Testis (tissue), 2 donors: ENCODE results near the gene NCAPD3.

Experiments used
- CTCF ChIP-seq, 3 experiments: fragments of 450-650 bp in 2 of 3; fragments of 200-600 bp in 1 of 3; sonication (generic) in 1 of 3; IDR thresholded peaks; one replicate each; pipeline ENCODE4 v1.5.1; 2016 to 2019; ENCODE audit warnings: antibody characterized with exemption in 3 of 3, mild to moderate bottlenecking in 2 of 3, moderate library complexity in 1 of 3
- POLR2A ChIP-seq: fragments of 450-650 bp; IDR thresholded peaks from one replicate; pipeline ENCODE4 v1.6.1; 2017; ENCODE audit warnings: antibody characterized with exemption, mild to moderate bottlenecking, moderate library complexity

GRCh38 chr11:134157451-134157850 is 66.3 kb downstream of the NCAPD3 start:
- TF ChIP-seq POLR2A (no peak), CTCF (IDR thresholded peaks at IDR 0.05) (no peak)
